Suppressor macrophage treated with lipopolysaccharide for 1 hour (primary cell): Measurements from ENCODE around the gene ZNG1A.
"Not testable (repeated sequence)": the region's sequence is repeated elsewhere in the genome, so short reads cannot be mapped to it uniquely, and the experiment has no call there.

Source experiments
- DNase-seq, 3 donors: peaks; one replicate each; pipeline ENCODE4 v3.0.0-alpha.2; 2020 to 2022

Gene ZNG1A

DNA sequence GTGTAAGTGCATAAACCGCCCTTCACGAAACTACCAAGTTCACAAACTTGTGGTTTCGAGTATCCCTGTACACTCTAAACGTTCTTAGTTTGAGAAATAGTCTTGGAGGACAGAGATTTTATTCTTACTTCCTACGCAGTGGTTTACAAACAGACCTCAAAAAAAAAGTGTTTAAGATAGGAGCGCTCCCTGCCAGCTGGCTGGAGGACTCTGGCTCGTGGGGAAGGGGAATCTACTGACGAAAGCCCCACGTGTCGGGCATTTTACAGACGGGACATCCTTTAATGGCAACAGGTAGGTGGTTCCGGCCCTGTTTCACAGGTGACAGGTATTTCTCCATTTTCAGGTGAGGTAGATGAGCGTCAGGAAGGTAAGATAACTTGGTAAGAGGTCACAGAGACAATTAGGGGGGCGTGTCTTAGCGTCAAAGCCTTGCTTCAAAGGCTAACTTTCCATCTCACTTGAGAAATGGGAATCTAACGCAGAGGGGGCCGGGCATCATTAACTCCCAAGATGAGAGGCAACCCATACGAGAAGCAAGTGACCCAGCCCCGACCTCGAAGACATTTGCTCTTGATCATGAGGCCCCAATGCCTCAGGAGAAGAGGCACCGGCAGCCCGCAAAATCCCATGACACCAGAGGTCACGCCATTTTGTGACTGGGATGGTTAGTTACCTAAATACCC is 573 bp downstream of the ZNG1A start:
- peak in 1 of 3 donors; percentile 1 for DNase-seq

DNA sequence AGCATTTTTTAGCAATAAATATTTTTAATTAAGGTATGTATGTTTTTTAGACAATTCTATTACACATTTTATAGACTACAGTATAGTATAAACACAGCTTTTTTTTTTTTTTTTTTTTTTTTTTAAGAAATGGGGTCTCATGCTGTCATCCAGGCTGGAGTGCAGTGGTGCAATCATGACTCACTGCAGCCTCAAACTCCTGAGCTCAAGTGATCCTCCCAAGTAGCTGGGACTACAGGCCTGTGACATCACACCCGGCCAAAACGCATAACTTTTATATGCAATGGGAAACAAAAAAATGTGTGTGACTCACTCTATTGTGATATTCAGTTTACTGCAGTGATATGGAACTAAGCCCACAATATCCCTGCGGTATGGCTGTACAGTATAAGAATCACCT is 9.1 kb downstream of the ZNG1A start:
- not testable (repeated sequence) for DNase-seq

GRCh38 chr9:159871-160270 is 19.0 kb downstream of the ZNG1A start:
- DNase-seq: peak; percentile 1 to 31 (median 28)

DNA sequence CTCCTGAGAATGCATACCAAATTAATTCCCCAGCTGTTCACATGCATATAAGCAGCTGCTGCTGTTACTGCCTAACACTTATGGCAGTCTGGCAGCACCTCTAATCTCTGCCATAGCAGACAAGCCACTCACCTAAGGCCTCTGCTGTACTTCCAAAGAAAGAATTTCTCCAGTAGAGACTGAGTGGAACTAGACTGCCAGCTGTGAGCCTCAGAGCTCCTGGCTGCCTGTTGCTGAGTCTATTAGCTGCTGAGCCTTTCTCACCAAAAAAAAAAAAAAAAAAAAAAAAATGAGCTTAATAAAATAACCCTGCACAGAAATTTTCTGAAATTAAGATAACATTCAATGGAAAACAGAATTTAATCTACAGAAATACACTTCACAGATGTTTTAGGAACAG is 27.7 kb downstream of the ZNG1A start:
- not testable (repeated sequence) for DNase-seq

GRCh38 chr9:139880-140279 is 39.0 kb downstream of the ZNG1A start:
- not testable (repeated sequence) for DNase-seq

DNA sequence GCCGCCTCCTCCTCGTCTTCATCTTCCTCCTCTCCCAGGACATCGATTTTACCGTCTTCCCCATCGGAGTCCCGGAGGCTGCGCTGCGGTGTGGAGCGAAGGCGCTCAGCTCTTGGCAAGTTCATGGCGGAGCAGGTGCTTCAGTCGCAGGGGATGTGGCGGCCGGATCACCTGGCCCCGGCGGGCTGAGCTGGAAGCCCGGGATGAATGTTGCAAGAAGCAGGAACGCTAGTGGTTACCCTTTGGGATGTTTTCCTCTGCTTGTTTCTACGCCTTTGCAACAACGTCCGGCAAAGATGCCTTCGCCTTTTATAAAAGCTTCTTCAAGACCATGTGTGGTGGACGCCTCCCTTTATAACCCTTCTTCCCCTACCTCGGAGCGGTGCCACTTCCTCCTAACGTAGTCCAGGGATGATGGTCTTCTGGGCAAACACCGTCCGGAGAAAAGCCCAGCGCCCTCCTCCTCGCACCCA is 60.8 kb downstream of the ZNG1A start, which contains the start of gene FOXD4:
FOXD4 (minus strand) TSS at position 423 of the 473 bp plus-strand sequence; CDS start at position 125, 298 bp downstream.
- not testable (repeated sequence) for DNase-seq

DNA sequence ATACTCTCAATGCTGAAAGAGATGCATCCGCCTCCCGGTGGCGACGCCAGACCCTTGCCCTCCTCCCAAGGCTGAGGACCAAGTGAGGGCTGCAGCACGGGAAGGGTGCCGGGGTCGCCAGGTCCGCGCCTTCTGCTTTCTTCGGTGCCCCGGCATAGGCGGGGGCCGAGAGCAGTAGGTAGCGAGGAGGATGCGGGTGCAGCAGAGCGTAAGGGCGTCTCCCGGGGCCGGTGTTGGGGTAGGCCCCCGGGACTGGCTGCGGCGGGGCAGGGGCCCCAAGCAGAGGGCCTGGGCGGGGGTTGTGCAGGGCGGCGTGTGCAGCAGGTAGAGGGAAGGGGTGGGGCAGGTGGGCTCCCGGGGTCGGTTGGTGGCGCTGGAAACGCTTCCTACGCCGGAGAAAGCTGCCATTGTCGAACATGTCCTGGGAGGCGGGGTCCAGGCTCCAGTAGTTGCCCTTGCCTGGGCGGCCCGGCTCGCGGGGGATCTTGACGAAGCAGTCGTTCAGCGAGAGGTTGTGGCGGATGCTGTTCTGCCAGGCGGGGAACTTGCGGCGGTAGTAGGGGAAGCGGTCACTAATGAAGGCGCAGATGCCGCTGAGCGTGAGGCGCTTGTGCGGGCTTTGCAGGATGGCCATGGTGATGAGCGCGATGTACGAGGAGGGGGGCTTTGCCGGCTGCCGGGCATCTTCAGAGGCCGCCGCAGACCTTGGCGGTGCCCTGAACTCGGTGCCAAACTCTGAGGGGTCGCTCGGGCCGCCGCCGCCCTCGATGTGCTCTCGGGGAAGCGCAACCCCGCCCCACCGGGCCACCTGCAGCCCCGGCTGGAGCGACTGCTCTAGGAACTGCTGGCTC is 61.5 kb downstream of the ZNG1A start:
- DNase-seq: peak in 1 of 3 donors; percentile 44

DNA sequence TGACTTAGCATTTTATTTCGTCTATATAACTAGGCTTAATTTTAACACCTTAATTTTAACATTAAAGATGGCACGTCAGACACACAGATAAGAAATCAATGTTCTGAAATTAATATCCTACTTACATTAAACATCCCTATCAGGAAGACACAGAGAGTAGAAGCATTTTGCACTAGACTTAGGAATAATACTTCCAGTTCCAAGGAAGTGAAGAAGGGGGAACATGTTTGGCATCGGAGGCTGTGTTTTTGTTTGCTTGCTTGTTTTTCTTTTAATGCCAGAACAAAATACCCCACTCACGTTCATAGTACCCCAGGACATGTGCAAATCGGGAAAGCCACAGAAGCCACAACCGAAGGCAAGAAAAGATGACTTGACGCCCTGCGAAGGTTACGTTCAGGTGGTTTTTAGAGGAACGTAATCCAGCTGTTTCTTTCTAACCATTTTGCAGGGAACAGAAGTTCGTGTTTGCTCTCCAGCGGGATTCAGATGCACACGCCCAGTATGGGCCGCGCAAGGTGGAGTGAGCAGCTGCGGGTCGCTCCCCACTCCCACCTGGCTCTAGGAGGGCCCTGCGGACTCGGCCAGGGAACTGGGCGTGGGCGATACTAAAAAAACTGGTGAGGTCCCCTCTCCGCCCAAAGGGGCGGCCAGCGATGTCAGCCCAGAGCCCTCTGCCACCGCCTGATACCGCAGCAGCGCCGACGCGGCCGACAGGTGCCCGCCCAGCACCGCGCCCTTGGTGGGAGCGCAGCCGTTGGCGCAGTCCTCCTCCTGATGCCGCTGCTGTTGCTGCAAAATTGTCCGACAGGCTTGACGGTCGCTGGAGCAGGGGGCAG is 62.4 kb downstream of the ZNG1A start:
- DNase-seq: not testable (repeated sequence)

- not testable (repeated sequence) for DNase-seq
These were observed 63.8 kb downstream of the ZNG1A start for GRCh38 chr9:115118-115451.

GRCh38 chr9:114267-115117 is 64.4 kb downstream of the ZNG1A start:
- DNase-seq: peak; percentile 86 to 96 (median 94)

DNA sequence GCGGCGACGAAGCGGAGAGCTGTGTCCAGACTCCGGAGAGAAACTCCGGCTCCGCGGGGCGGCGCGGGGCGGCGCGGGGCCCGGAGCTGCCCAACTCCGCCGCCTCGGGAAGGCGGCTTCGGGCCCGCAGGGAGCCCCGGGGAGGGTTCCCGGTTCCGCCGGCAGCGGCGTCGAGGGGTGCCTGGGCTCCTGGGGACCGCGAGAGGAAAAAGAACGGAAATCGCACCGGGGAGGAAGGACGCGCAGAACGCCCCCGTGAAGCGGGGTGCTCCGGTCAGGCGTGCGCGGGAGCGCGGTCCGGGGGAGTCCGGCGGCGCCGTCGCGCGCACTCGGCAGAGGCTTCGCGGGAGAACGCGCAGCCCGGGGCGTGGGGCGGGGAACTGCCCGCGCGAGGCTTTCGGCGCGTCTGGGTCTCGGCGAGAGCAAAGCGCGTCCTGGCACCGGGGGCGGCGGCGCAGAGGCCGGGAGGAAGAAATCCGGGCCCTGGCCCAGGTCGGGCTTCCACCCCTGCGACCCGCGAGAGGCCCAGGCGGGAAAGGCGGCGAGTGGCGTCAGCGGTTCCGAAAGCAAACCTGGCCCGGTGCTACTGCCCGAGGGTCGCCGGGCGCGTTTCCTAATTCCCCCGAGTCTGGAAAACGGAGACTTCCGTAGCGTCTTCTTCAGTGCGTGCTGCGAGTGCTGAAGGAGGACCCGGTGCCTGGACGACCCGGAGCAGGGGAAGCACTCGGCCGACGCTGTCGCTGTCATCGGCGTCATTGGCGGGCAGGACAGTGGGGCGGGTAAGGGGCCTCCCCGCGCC is 65.2 kb downstream of the ZNG1A start:
- DNase-seq: peak; percentile 85 to 92 (median 91)

- DNase-seq: peak; percentile 17 to 33 (median 23)
These were observed 66.0 kb downstream of the ZNG1A start for GRCh38 chr9:112589-113467.

DNA sequence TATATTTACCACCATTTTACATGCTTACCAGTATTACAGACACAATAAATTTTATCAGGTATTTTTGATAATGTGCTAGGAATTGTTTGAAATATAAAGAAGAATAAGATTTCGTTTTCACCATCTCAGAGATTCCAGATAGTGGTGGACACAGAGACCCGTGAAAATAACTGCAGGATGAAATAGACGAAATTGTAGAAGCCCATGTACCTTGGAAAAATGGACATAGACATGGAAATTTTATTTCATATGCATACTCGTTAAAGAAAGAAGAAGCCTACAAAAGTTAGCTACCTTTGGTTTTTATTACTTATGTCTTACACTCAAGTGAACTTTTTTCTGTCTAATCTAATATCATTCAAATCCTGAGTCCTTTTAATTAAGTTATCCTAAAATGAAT is 68.2 kb downstream of the ZNG1A start:
- DNase-seq: not testable (repeated sequence)

DNA sequence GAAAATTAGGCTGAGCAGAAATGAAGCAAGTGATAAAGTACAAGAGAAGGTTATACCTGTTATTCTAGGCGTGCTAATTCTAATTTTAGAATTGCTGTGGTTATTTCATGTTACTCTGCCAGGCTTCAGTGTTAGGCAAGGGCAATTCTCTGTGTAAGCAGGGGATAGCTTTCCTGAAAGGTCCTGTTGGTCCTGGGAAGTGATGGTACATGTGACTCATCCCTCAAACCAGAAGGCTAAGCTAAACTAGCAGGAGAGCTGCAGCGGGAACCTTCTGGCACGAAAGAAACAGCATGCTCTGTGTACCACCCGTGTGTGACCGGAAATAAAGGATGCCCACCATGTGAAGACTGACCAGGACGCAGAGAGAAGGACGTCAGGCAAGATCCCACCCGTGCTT is 69.3 kb downstream of the ZNG1A start:
- DNase-seq: not testable (repeated sequence)

DNA sequence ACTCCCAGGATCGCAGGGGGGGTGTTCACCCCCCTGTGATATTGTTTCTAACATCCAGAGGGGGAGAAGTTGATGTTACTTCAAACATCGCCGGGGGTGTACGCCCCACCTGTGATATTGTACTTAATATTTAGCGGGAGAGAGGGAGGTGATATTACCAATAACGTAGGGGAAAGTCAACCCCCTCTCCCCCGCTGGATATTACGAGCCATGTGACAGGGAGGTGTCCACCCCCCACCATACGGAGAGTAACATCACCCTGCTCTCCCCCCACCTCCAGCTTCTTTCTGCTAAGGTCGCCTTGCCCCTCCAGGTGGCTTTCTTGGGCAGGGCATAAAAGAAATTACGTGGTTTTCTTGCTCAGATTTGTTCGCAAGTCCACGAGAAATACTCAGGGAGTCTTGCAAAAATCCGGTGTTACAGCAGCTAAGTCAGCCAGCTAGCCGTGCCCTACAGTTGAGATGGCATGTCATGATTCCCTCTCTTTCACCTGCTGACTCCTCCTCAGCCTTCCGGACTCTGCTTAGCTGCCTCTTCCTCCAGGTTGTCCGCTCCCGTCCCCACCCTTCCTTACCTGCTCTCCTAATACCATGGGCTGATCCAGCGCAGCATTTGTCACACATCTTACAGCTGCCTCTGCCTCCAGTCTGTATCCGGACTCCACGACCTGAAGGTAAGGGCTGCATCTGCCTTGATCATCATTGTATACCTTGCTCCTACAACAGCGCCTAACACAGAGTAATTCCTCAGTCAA is 69.9 kb downstream of the ZNG1A start:
- DNase-seq: not testable (repeated sequence)

DNA sequence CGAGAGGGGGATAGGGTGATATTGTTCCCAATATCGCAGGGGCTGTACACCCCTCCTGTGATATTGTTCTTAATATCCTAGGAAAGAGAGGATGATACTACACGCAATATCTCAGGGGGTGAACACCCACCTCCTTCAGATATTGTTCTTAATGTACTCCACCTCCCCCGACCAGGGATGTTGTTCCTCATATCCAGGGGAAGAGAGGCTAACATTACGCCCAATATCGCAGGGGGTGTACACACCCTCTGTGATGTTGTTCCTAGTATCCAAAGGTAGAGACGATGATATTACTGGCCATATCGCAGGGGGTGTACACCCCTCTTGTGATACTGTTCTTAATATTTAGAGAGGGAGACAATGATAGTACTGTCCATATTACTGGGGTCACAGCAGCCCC is 72.9 kb downstream of the ZNG1A start:
- not testable (repeated sequence) for DNase-seq

- DNase-seq: not testable (repeated sequence)
These were observed 78.4 kb downstream of the ZNG1A start for GRCh38 chr9:100430-100829.

DNA sequence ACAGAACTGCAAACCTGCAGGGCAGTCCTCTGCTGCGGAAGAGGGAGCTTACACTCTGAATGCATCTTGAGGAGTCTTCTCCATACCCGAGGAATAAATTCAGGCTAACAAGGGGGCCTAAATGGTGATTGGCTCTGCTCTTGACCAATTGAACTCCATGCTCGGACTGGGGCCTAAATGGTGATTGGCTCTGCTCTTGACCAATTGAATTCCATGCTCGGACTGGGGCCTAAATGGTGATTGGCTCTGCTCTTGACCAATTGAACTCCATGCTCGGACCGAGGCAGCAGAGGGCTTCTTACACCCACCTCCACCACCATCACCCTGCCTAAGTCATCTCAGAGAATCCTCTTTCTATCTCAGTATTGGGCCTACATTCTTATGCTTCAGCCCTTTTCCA is 79.0 kb downstream of the ZNG1A start:
- DNase-seq: not testable (repeated sequence)

DNA sequence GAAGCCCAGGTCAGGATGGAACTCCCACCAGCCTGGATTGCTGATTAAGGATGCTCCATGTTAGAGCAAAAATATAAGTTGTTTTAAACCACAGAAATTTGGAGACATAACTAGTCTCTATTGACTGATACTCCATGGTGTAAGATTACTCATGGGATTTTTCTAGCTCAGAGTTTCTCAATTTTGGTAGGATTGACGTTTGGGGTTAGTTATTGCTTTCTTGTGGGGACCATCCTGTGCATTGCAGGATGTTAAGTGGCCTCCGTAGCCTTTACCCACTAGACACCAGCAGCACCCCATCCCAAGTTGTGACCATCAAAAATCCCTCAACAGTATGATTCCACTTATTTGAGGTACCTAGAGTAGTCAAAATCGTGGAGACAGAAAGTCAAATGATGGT is 80.1 kb downstream of the ZNG1A start:
- DNase-seq: not testable (repeated sequence)
